Astrocyte (in vitro differentiated cells and primary cell): Measurements from ENCODE around the gene ZFHX3.

ENCODE experiments used
- CTCF ChIP-seq: IDR thresholded peaks from 2 replicates; pipeline ENCODE4 v1.5.1; 2011; ENCODE audit warnings: low read depth, mild to moderate bottlenecking, inconsistent platforms, low read length, moderate library complexity; ENCODE audit not compliant: insufficient read depth
- EZH2 ChIP-seq: IDR thresholded peaks from 2 replicates; pipeline ENCODE4 v1.6.1; 2012; ENCODE audit warnings: mild to moderate bottlenecking, low read length, inconsistent platforms; ENCODE audit not compliant: insufficient read depth

GRCh38 chr16:73095142-73095820 is 47.4 kb upstream of the ZFHX3 start:
- TF ChIP-seq CTCF: no peak
- TF ChIP-seq EZH2: no peak
